Upper lobe of left lung (tissue), 6 donors: ENCODE measurements around the gene TMEM121B. TPM values are rescaled to one million over a fixed set of nuclear protein-coding genes. Genes with fewer than 3 reads are reported as not detected.

Experiments used
- total RNA-seq, 6 donors: library from RNA; depleted of rRNA in 4 of 6; stranded (reverse); fragments of >200 nt in 4 of 6; gene quantifications; one replicate each; pipeline versions ENCODE4 v1.1.0 to v1.2.1, GENCODE V29; 2016 to 2021
- donor health status: DM: no; HTN: no; CAD: no; lungs with moderate emphysema.
- donor health status: DM: no; HTN: yes; CAD: no; lungs with severe emphysema.

TMEM121B gene
- total RNA-seq, 6 donors from 2014 or later = 0.10 to 2.0 (median 1.1) TPM; not detected in 1

Other genes with a start within 250 kb of the TMEM121B start
- gene GAB4, start 113.1 kb downstream of the TMEM121B start, total RNA-seq = not detected
- gene IL17RA, start 36.4 kb downstream of the TMEM121B start, total RNA-seq = 10 to 100 TPM; 22.6 to 58.9 (median 35.9) TPM
- 10 to 100 TPM; 28.0 to 47.1 (median 34.3) TPM for gene HDHD5, start 37.9 kb upstream of the TMEM121B start, total RNA-seq
- gene ADA2, start 98.1 kb upstream of the TMEM121B start, total RNA-seq = 10 to 100 TPM; 35.7 to 88.0 (median 63.9) TPM
- gene CECR2, start 248.1 kb upstream of the TMEM121B start, total RNA-seq = 10 to 100 TPM in 3 of 6 donors, 1 to 10 TPM in 3; 5.8 to 35.6 (median 11.6) TPM